Sigmoid colon (tissue), 7 donors: ENCODE measurements around the gene NUP42. TPM values are rescaled to one million over a fixed set of nuclear protein-coding genes. Genes with fewer than 3 reads are reported as not detected.

Experiments
- DNase-seq: peaks from one replicate; pipeline ENCODE4 v3.0.0-alpha.2; 2019
- H3K27ac ChIP-seq, 4 donors: fragments of 200-600 bp; sonication (generic); one replicate each; pipeline ENCODE4 v1.5.1; 2016 to 2019; ENCODE audit warnings: mild to moderate bottlenecking in 1 of 4
- H3K27me3 ChIP-seq, 3 donors: fragments of 200-600 bp; sonication (generic); one replicate each; pipeline ENCODE4 v1.5.1; 2019; ENCODE audit warnings: mild to moderate bottlenecking in 1 of 3
- H3K36me3 ChIP-seq, 4 donors: fragments of 200-600 bp; sonication (generic); one replicate each; pipeline ENCODE4 v1.5.1; 2016 to 2019
- H3K4me1 ChIP-seq, 4 donors: fragments of 200-600 bp; sonication (generic); one replicate each; pipeline ENCODE4 v1.5.1; 2017 to 2019
- H3K4me3 ChIP-seq, 4 donors: fragments of 200-600 bp; sonication (generic); one replicate each; pipeline ENCODE4 v1.5.1; 2017 to 2019; ENCODE audit warnings: mild to moderate bottlenecking in 2 of 4, moderate library complexity in 1 of 4
- H3K9me3 ChIP-seq, 4 donors: fragments of 200-600 bp in 3 of 4; sonication (generic) in 3 of 4; one replicate each; pipeline versions ENCODE4 v1.5.1 to v1.6.1; 2013 to 2019
- EP300 ChIP-seq, 4 donors: sonication (generic); formaldehyde crosslinking; IDR thresholded peaks; one replicate each; pipeline ENCODE4 v1.6.1; 2017; ENCODE audit warnings: antibody characterized with exemption in 4 of 4
- POLR2A ChIP-seq, 2 donors: fragments of 450-650 bp; IDR thresholded peaks; one replicate each; pipeline ENCODE4 v1.6.1; 2016; ENCODE audit warnings: antibody characterized with exemption in 2 of 2, mild to moderate bottlenecking in 2 of 2, moderate library complexity in 2 of 2
- POLR2AphosphoS5 ChIP-seq, 4 donors: sonication (generic); formaldehyde crosslinking; IDR thresholded peaks; one replicate each; pipeline ENCODE4 v1.6.1; 2017; ENCODE audit warnings: antibody characterized with exemption in 4 of 4
- WGBS, 2 donors: extraction: QIAGEN DNeasy Blood & Tissue Kit; methylation state at CpG; one replicate each; pipeline ENCODE4 v1.1.7; 2013; 5-methylcytosine and 5-hydroxymethylcytosine counted together
- intact Hi-C: fragments of 100-400 bp; cut with DNase I; formaldehyde crosslinking; loops from one replicate; pipeline ENCODE4 v1.15.1; 2023
- polyA plus RNA-seq, 3 donors: library from polyadenylated mRNA; stranded (reverse); fragments of 200-250 nt; gene quantifications; one replicate each; pipeline ENCODE4 v1.2.3, GENCODE V29; 2013
- total RNA-seq, 4 donors: library from RNA; depleted of rRNA; stranded (reverse); fragments of >200 nt; gene quantifications; one replicate each; pipeline ENCODE4 v1.1.0, GENCODE V29; 2016
- TF ChIP-seq, protein P1 (sequence below), 4 experiments: fragments of 450-650 bp in 3 of 4; fragments of 200-600 bp in 1 of 4; IDR thresholded peaks; one replicate each; pipeline ENCODE4 v1.5.1; 2016 to 2019; ENCODE audit warnings: antibody characterized with exemption in 4 of 4, mild to moderate bottlenecking in 3 of 4, moderate library complexity in 2 of 4
- donor health status: healthy with polysubstance abuse.
- donor health status: Bipolar disorder and iron deficiency.
- donor health status: healthy.

NUP42 gene
- total and polyA plus RNA-seq, 7 donors: 22.2 to 47.9 (median 35.4) TPM

DNA sequence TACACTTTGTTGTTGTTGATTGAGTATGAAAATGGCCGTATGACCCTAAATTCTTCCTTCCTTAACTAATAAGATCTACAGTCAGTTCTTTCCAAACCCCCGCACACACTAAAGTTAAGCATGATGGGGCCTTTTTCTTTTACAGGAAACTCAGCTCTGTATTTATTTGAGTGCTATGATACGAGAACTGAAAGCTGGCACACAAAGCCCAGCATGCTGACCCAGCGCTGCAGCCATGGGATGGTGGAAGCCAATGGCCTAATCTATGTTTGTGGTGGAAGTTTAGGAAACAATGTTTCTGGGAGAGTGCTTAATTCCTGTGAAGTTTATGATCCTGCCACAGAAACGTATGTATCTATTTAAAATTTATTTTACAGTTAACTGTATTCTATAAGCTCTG lies 14.2 kb upstream of the NUP42 start:
- Histone ChIP-seq H3K4me3 (no peak overlapping the region), H3K27me3 (no peaks in the 10 kb centered on the region), H3K9me3 (no peaks in the 10 kb centered on the region), H3K27ac (no peak overlapping the region), H3K36me3 (peaks cover 0 to 28% (median 2%) of the 10 kb centered on the region in 4 donors), H3K4me1 (no peaks in the 10 kb centered on the region)
- intact Hi-C loops: no loop called here
- 85 to 90% methylated on average over 5 of the region's 5 CpGs for WGBS, 2 donors
- TF ChIP-seq EP300 (IDR thresholded peaks at IDR 0.05): no peak
- TF ChIP-seq POLR2AphosphoS5 (IDR thresholded peaks at IDR 0.05): no peak
- no peak for TF ChIP-seq POLR2A (IDR thresholded peaks at IDR 0.05)
- TF ChIP-seq, protein P1, sequence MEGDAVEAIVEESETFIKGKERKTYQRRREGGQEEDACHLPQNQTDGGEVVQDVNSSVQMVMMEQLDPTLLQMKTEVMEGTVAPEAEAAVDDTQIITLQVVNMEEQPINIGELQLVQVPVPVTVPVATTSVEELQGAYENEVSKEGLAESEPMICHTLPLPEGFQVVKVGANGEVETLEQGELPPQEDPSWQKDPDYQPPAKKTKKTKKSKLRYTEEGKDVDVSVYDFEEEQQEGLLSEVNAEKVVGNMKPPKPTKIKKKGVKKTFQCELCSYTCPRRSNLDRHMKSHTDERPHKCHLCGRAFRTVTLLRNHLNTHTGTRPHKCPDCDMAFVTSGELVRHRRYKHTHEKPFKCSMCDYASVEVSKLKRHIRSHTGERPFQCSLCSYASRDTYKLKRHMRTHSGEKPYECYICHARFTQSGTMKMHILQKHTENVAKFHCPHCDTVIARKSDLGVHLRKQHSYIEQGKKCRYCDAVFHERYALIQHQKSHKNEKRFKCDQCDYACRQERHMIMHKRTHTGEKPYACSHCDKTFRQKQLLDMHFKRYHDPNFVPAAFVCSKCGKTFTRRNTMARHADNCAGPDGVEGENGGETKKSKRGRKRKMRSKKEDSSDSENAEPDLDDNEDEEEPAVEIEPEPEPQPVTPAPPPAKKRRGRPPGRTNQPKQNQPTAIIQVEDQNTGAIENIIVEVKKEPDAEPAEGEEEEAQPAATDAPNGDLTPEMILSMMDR (IDR thresholded peaks at IDR 0.05): no peak
- no peak for DNase-seq

DNA sequence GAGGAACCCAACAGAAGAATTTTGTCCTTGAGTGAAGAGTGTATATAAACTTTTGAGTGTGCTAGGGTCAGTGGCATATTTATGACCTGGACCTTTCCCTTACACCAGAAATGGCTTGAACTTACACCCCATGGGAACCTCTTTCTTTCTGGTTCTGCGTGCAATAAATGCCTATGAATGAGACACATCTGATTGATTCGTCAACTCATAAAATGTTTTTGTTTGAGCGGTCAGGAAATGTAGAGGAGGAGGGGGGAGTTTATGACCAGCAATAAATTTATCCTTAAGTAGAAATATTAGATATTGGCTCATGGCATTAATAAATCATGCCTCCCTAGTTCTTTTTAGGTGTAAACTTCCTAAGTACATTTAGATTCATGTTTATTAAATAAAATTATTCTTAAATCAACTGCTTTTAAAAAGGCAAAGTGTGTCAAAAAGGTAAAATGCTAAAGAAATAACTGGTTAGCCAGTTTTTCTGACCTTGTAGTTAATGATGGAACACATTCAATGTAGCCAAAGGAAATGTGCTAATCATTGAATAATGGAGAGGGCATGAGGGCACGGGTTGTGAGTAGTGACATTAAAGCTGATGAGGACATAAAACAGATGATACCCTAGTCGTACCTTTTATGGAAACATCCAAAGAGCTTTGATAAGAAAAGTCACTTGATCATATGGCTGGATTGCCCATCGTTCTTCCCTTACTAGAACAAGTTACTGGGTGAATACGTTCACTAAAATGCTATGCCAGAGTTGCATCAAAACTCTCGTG lies 13.6 kb upstream of the NUP42 start:
- TF ChIP-seq POLR2A (IDR thresholded peaks at IDR 0.05) (no peak), EP300 (IDR thresholded peaks at IDR 0.05) (no peak), POLR2AphosphoS5 (IDR thresholded peaks at IDR 0.05) (no peak)
- TF ChIP-seq, protein P1 (IDR thresholded peaks at IDR 0.05): no peak
- H3K4me1 ChIP-seq: no peaks in the 10 kb centered on the region
- H3K9me3 ChIP-seq: no peaks in the 10 kb centered on the region
- 83 to 92% methylated on average over 8 of the region's 8 CpGs for WGBS, 2 donors
- DNase-seq: no peak
- no peak overlapping the region for H3K4me3 ChIP-seq
- no peaks in the 10 kb centered on the region for H3K27me3 ChIP-seq
- intact Hi-C loops: no loop called here
- peaks cover 0 to 28% (median 2%) of the 10 kb centered on the region in 4 donors for H3K36me3 ChIP-seq
- H3K27ac ChIP-seq: no peak overlapping the region

DNA sequence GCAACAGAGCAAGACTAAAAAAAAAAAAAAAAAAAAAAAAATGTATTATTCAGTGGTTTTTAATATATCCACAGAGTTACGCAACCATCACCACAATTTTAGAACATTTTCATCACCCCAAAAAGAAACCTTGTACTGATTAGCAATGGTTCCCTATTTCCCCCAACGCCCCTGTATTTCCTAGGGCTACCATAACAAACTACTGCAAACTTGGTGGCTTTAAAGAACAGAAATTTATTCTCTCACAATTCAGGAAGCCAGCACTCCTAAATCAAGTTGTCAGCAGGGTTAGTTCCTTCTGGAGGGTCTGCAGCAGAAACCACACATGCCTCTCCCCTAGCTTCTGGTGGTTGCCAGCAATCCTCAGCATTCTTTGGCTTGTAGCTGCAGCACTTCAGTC lies 5.9 kb upstream of the NUP42 start:
- Histone ChIP-seq H3K27me3 (no peaks in the 10 kb centered on the region), H3K4me1 (peaks cover 0 to 2% (median 0%) of the 10 kb centered on the region in 4 donors), H3K27ac (no peak overlapping the region), H3K36me3 (peaks cover 0 to 23% (median 2%) of the 10 kb centered on the region in 4 donors), H3K9me3 (no peaks in the 10 kb centered on the region), H3K4me3 (no peak overlapping the region)
- 60 to 95% methylated on average over 2 of the region's 2 CpGs for WGBS, 2 donors
- TF ChIP-seq, protein P1 (IDR thresholded peaks at IDR 0.05): no peak
- TF ChIP-seq EP300 (IDR thresholded peaks at IDR 0.05) (no peak), POLR2AphosphoS5 (IDR thresholded peaks at IDR 0.05) (no peak), POLR2A (IDR thresholded peaks at IDR 0.05) (no peak)
- intact Hi-C loops: no loop called here
- no peak for DNase-seq

DNA sequence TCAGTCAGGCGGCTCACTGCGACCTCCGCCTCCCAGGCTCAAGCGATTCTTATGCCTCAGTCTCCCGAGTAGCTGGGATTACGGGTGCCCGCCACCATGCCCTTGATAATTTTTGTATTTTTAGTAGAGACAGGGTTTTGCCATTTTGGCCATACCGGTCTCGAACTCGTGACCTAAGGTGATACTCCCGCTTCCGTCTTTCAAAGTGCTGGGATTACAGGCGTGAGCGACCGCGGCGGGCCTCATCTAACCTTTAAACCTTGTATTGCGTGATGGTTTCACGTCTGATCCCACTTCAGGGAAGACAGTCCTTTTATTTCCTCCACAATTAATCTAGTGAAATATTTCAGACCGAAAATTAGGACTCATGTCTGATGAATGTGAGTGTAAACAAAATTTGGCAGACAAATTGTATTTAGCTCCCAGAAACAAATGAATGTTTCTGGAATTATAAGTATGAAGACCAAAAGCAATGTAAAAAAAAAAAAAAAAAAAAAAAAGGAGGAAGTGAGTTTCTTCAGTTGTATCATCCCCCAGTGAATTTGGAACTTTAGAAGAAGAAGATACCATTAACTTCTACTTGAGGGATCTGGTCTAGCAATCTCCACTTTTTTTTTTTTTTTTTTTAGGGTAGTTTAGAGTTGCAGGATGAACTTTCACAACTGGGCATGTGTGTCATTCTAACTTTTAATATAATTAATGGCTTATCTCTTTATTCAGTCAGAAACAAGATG lies 1.6 kb downstream of the NUP42 start:
- H3K27ac ChIP-seq: peak overlapping the region in 3 of 4 donors; percentile 90 to 96 (median 94)
- no peak for DNase-seq
- no peaks in the 10 kb centered on the region for H3K27me3 ChIP-seq
- H3K36me3 ChIP-seq: peaks cover 0 to 34% (median 11%) of the 10 kb centered on the region in 4 donors
- 92 to 93% methylated on average over 20 of the region's 20 CpGs for WGBS, 2 donors
- H3K9me3 ChIP-seq: no peaks in the 10 kb centered on the region
- intact Hi-C loops: loop anchor here (2.0 to 5.0 kb wide), 4 partner anchors 115 to 349 kb away; partner anchors contain the start of genes HYCC1, IGF2BP3, MALSU1 and TRA2A
- H3K4me1 ChIP-seq: peaks cover 0 to 38% (median 22%) of the 10 kb centered on the region in 4 donors
- H3K4me3 ChIP-seq: peak overlapping the region in 2 of 4 donors; percentile 73 to 83
- TF ChIP-seq EP300 (IDR thresholded peaks at IDR 0.05) (no peak), POLR2AphosphoS5 (IDR thresholded peaks at IDR 0.05) (no peak), POLR2A (IDR thresholded peaks at IDR 0.05) (no peak)
- TF ChIP-seq, protein P1 (IDR thresholded peaks at IDR 0.05): no peak
